WTC11 (cell line): ENCODE data around the gene CFAP53. TPM values are rescaled to one million over a fixed set of nuclear protein-coding genes. Genes with fewer than 3 reads are reported as not detected.

Source experiments
- ATAC-seq: fragments of 200-7000 bp; cut with Tn5 transposase; 2 replicates; pipeline ENCODE4 v1.10.0; 2021; ENCODE audit warnings: mild to moderate bottlenecking, moderate library complexity
- CTCF ChIA-PET: fragments of 300-600 bp; sonication (Branson Sonifier 250); formaldehyde crosslinking; loops from one replicate; lab custom pipeline; 2021; ENCODE audit warnings: antibody characterized with exemption; lab: Charles Lee
- POLR2A ChIA-PET: fragments of 350-600 bp; sonication (Branson Sonifier 250); formaldehyde crosslinking; loops from one replicate; lab custom pipeline; 2021; ENCODE audit warnings: antibody characterized with exemption; lab: Charles Lee
- DNase-seq: peaks from one replicate; pipeline ENCODE4 v3.0.0; 2021; ENCODE audit warnings: low spot score
- H3K27ac Mint-ChIP-seq: 2 replicates; pipeline ENCODE4 v1.8.0; 2021; ENCODE audit warnings: mixed read lengths
- H3K27me3 Mint-ChIP-seq: 2 replicates; pipeline ENCODE4 v1.8.0; 2021; ENCODE audit warnings: low read depth, mild to moderate bottlenecking, moderate library complexity, mixed read lengths
- H3K36me3 Mint-ChIP-seq: 2 replicates; pipeline ENCODE4 v1.8.0; 2021; ENCODE audit warnings: mixed read lengths
- H3K4me1 Mint-ChIP-seq: 2 replicates; pipeline ENCODE4 v1.8.0; 2022; ENCODE audit warnings: mixed read lengths
- H3K4me3 Mint-ChIP-seq: 2 replicates; pipeline ENCODE4 v1.8.0; 2021; ENCODE audit warnings: mild to moderate bottlenecking, moderate library complexity, mixed read lengths
- H3K9me3 Mint-ChIP-seq: 2 replicates; pipeline ENCODE4 v1.8.0; 2021; ENCODE audit warnings: mixed read lengths
- ETV6 ChIP-seq: sonication (generic); formaldehyde crosslinking; IDR thresholded peaks from 2 replicates; pipeline ENCODE4 v1.8.1; 2022; ENCODE audit warnings: mild to moderate bottlenecking, missing genetic modification reagents
- FOXJ3 ChIP-seq: sonication (generic); formaldehyde crosslinking; IDR thresholded peaks from 2 replicates; pipeline ENCODE4 v1.9.0; 2021; ENCODE audit warnings: missing genetic modification reagents, mild to moderate bottlenecking, borderline replicate concordance
- GABPB1 ChIP-seq: sonication (generic); formaldehyde crosslinking; IDR thresholded peaks from 2 replicates; pipeline ENCODE4 v1.8.1; 2023; ENCODE audit warnings: mild to moderate bottlenecking, missing genetic modification reagents
- MYBL2 ChIP-seq: sonication (generic); formaldehyde crosslinking; IDR thresholded peaks from 2 replicates; pipeline ENCODE4 v1.8.1; 2023; ENCODE audit warnings: mild to moderate bottlenecking, moderate library complexity, missing genetic modification reagents
- NFYB ChIP-seq: sonication (generic); formaldehyde crosslinking; conservative IDR thresholded peaks from 2 replicates; pipeline ENCODE4 v1.8.0; 2022; ENCODE audit warnings: low read depth, missing genetic modification reagents
- NR1H2 ChIP-seq: sonication (generic); formaldehyde crosslinking; IDR thresholded peaks from 2 replicates; pipeline ENCODE4 v1.9.0; 2021; ENCODE audit warnings: mild to moderate bottlenecking, moderate library complexity, missing genetic modification reagents
- NR3C1 ChIP-seq: sonication (generic); formaldehyde crosslinking; conservative IDR thresholded peaks from 2 replicates; pipeline ENCODE4 v1.8.1; 2023; ENCODE audit warnings: low read depth, mild to moderate bottlenecking, missing genetic modification reagents
- RORB ChIP-seq: fragments of 250-450 bp; sonication (Bioruptor Pico); IDR thresholded peaks from 2 replicates; pipeline ENCODE4 v1.9.0; 2021; ENCODE audit warnings: mild to moderate bottlenecking
- SMAD3 ChIP-seq: sonication (generic); formaldehyde crosslinking; IDR thresholded peaks from 2 replicates; pipeline ENCODE4 v1.8.0; 2022; ENCODE audit warnings: missing genetic modification reagents, mild to moderate bottlenecking, borderline replicate concordance
- SOX15 ChIP-seq: fragments of 250-450 bp; sonication (Bioruptor Pico); IDR thresholded peaks from 2 replicates; pipeline ENCODE4 v1.9.0; 2021; ENCODE audit warnings: mild to moderate bottlenecking
- TCF7 ChIP-seq: sonication (generic); formaldehyde crosslinking; IDR thresholded peaks from 2 replicates; pipeline ENCODE4 v1.8.0; 2022; ENCODE audit warnings: mild to moderate bottlenecking, low read depth, missing genetic modification reagents, moderate library complexity
- ZBTB21 ChIP-seq: sonication (generic); formaldehyde crosslinking; IDR thresholded peaks from 2 replicates; pipeline ENCODE4 v1.8.1; 2023; ENCODE audit warnings: mild to moderate bottlenecking, missing genetic modification reagents, borderline replicate concordance
- ZNF219 ChIP-seq: sonication (generic); formaldehyde crosslinking; IDR thresholded peaks from 2 replicates; pipeline ENCODE4 v1.8.0; 2023; ENCODE audit warnings: missing genetic modification reagents, mild to moderate bottlenecking, borderline replicate concordance
- ZNF263 ChIP-seq: sonication (generic); formaldehyde crosslinking; IDR thresholded peaks from 2 replicates; pipeline ENCODE4 v1.8.1; 2022; ENCODE audit warnings: low read depth, mild to moderate bottlenecking, moderate library complexity, missing genetic modification reagents
- ZNF416 ChIP-seq: fragments of 250-450 bp; sonication (Bioruptor Pico); IDR thresholded peaks from 2 replicates; pipeline ENCODE4 v1.9.0; 2021; ENCODE audit warnings: mild to moderate bottlenecking, inconsistent platforms
- total RNA-seq: library from RNA; stranded (reverse); gene quantifications from 3 replicates; pipeline ENCODE4 v1.2.3, GENCODE V29; 2021
- TF ChIP-seq, protein P1 (sequence below): sonication (generic); formaldehyde crosslinking; IDR thresholded peaks from 2 replicates; pipeline ENCODE4 v1.8.0; 2023; ENCODE audit warnings: mild to moderate bottlenecking, missing genetic modification reagents
- TF ChIP-seq, protein P2 (sequence below): sonication (generic); formaldehyde crosslinking; IDR thresholded peaks from 2 replicates; pipeline ENCODE4 v1.8.1; 2023; ENCODE audit warnings: mild to moderate bottlenecking, missing genetic modification reagents, moderate library complexity
- TF ChIP-seq, protein P3 (sequence below): sonication (generic); formaldehyde crosslinking; IDR thresholded peaks from 2 replicates; pipeline ENCODE4 v1.8.1; 2023; ENCODE audit warnings: mild to moderate bottlenecking, missing genetic modification reagents, moderate library complexity
- TF ChIP-seq, protein P4 (sequence below): sonication (generic); formaldehyde crosslinking; IDR thresholded peaks from 2 replicates; pipeline ENCODE4 v1.8.1; 2023; ENCODE audit warnings: mild to moderate bottlenecking, missing genetic modification reagents, borderline replicate concordance
- TF ChIP-seq, protein P5 (sequence below): fragments of 250-450 bp; sonication (Bioruptor Pico); IDR thresholded peaks from 2 replicates; pipeline ENCODE4 v1.9.0; 2021; ENCODE audit warnings: mild to moderate bottlenecking, borderline replicate concordance

Gene CFAP53
- total RNA-seq, 1 experiment from 2014 or later: 0.26 TPM

DNA sequence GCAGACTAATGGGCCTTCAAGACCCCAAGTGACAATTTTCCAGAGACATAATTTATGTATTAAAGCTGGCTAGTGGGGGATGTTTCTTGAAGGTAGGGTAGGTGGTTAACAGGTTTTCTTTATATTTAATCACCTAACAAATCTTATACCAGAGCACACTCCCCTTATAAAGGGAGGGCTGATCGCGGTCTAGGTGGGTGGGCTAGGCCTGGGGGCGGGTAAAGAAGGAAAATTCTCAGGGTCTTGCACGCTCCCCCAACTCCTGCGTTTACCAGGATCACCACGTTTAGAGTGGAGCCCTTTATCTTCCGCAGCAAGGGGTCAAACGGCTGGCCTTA lies 41.1 kb upstream of the CFAP53 start (continued):
- no peak for TF ChIP-seq GABPB1 (CRISPR knock-in tag)

DNA sequence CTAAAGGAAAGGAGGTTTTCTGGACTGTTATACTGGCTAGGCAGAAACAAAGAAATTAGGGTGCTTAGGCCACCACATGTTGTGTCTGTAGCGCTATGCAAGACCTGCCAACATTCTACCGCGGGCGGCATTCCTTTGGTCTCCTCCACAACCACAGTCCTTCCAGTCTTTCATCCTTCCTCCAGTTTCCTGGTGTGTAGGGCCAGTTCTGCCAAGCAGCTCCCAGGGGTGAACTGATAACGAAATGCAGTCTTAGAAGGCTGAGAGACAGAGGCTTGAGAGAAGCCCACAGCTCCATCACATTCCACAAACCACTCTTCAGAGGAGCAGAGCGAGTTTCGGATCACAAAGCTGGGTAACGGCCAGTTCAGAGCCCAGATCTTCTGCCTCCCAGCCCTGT lies 40.6 kb upstream of the CFAP53 start:
- Mint-ChIP-seq H3K4me3 (peak overlapping the region; percentile 80), H3K27ac (no peak overlapping the region), H3K4me1 (peaks cover 3% of the 10 kb centered on the region; the same call in 1 of the 2 replicates), H3K36me3 (no peaks in the 10 kb centered on the region), H3K9me3 (peaks cover 5% of the 10 kb centered on the region), H3K27me3 (peaks cover 80% of the 10 kb centered on the region)
- TF ChIP-seq ZBTB21 (CRISPR knock-in tag) (no peak), MYBL2 (CRISPR knock-in tag) (no peak), TCF7 (CRISPR knock-in tag) (no peak), SMAD3 (no peak), NR1H2 (CRISPR knock-in tag) (no peak), NR3C1 (CRISPR knock-in tag) (no peak), ZNF416 (CRISPR knock-in tag) (no peak), NFYB (CRISPR knock-in tag) (no peak), ETV6 (no peak), SOX15 (CRISPR knock-in tag) (no peak), ZNF219 (CRISPR knock-in tag) (no peak), RORB (CRISPR knock-in tag) (no peak), FOXJ3 (no peak), ZNF263 (no peak)
- TF ChIP-seq, protein P1, sequence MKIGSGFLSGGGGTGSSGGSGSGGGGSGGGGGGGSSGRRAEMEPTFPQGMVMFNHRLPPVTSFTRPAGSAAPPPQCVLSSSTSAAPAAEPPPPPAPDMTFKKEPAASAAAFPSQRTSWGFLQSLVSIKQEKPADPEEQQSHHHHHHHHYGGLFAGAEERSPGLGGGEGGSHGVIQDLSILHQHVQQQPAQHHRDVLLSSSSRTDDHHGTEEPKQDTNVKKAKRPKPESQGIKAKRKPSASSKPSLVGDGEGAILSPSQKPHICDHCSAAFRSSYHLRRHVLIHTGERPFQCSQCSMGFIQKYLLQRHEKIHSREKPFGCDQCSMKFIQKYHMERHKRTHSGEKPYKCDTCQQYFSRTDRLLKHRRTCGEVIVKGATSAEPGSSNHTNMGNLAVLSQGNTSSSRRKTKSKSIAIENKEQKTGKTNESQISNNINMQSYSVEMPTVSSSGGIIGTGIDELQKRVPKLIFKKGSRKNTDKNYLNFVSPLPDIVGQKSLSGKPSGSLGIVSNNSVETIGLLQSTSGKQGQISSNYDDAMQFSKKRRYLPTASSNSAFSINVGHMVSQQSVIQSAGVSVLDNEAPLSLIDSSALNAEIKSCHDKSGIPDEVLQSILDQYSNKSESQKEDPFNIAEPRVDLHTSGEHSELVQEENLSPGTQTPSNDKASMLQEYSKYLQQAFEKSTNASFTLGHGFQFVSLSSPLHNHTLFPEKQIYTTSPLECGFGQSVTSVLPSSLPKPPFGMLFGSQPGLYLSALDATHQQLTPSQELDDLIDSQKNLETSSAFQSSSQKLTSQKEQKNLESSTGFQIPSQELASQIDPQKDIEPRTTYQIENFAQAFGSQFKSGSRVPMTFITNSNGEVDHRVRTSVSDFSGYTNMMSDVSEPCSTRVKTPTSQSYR (CRISPR knock-in tag): no peak
- TF ChIP-seq, protein P2, sequence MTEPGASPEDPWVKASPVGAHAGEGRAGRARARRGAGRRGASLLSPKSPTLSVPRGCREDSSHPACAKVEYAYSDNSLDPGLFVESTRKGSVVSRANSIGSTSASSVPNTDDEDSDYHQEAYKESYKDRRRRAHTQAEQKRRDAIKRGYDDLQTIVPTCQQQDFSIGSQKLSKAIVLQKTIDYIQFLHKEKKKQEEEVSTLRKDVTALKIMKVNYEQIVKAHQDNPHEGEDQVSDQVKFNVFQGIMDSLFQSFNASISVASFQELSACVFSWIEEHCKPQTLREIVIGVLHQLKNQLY: no peak
- TF ChIP-seq, protein P3, sequence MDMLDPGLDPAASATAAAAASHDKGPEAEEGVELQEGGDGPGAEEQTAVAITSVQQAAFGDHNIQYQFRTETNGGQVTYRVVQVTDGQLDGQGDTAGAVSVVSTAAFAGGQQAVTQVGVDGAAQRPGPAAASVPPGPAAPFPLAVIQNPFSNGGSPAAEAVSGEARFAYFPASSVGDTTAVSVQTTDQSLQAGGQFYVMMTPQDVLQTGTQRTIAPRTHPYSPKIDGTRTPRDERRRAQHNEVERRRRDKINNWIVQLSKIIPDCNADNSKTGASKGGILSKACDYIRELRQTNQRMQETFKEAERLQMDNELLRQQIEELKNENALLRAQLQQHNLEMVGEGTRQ (CRISPR knock-in tag): no peak
- TF ChIP-seq, protein P4, sequence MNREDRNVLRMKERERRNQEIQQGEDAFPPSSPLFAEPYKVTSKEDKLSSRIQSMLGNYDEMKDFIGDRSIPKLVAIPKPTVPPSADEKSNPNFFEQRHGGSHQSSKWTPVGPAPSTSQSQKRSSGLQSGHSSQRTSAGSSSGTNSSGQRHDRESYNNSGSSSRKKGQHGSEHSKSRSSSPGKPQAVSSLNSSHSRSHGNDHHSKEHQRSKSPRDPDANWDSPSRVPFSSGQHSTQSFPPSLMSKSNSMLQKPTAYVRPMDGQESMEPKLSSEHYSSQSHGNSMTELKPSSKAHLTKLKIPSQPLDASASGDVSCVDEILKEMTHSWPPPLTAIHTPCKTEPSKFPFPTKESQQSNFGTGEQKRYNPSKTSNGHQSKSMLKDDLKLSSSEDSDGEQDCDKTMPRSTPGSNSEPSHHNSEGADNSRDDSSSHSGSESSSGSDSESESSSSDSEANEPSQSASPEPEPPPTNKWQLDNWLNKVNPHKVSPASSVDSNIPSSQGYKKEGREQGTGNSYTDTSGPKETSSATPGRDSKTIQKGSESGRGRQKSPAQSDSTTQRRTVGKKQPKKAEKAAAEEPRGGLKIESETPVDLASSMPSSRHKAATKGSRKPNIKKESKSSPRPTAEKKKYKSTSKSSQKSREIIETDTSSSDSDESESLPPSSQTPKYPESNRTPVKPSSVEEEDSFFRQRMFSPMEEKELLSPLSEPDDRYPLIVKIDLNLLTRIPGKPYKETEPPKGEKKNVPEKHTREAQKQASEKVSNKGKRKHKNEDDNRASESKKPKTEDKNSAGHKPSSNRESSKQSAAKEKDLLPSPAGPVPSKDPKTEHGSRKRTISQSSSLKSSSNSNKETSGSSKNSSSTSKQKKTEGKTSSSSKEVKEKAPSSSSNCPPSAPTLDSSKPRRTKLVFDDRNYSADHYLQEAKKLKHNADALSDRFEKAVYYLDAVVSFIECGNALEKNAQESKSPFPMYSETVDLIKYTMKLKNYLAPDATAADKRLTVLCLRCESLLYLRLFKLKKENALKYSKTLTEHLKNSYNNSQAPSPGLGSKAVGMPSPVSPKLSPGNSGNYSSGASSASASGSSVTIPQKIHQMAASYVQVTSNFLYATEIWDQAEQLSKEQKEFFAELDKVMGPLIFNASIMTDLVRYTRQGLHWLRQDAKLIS (CRISPR knock-in tag): no peak
- TF ChIP-seq, protein P5, sequence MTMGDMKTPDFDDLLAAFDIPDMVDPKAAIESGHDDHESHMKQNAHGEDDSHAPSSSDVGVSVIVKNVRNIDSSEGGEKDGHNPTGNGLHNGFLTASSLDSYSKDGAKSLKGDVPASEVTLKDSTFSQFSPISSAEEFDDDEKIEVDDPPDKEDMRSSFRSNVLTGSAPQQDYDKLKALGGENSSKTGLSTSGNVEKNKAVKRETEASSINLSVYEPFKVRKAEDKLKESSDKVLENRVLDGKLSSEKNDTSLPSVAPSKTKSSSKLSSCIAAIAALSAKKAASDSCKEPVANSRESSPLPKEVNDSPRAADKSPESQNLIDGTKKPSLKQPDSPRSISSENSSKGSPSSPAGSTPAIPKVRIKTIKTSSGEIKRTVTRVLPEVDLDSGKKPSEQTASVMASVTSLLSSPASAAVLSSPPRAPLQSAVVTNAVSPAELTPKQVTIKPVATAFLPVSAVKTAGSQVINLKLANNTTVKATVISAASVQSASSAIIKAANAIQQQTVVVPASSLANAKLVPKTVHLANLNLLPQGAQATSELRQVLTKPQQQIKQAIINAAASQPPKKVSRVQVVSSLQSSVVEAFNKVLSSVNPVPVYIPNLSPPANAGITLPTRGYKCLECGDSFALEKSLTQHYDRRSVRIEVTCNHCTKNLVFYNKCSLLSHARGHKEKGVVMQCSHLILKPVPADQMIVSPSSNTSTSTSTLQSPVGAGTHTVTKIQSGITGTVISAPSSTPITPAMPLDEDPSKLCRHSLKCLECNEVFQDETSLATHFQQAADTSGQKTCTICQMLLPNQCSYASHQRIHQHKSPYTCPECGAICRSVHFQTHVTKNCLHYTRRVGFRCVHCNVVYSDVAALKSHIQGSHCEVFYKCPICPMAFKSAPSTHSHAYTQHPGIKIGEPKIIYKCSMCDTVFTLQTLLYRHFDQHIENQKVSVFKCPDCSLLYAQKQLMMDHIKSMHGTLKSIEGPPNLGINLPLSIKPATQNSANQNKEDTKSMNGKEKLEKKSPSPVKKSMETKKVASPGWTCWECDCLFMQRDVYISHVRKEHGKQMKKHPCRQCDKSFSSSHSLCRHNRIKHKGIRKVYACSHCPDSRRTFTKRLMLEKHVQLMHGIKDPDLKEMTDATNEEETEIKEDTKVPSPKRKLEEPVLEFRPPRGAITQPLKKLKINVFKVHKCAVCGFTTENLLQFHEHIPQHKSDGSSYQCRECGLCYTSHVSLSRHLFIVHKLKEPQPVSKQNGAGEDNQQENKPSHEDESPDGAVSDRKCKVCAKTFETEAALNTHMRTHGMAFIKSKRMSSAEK (CRISPR knock-in tag): no peak
- DNase-seq: no peak
- ChIA-PET CTCF (interaction anchor here (0.5 to 1.5 kb wide), 5 partner anchors 9 to 122 kb away, joined by 3 to 7 read pairs (median 5); no protein-coding TSS in a partner anchor), POLR2A (no interaction called here)
- ATAC-seq: no peak
